ENCODE measurements around the gene NRG3. TPM values are rescaled to one million over a fixed set of nuclear protein-coding genes. Genes with fewer than 3 reads are reported as not detected.

The NRG3 gene
- total and polyA plus RNA-seq, 2 of the 8 experiments (the other 6 are each of a cell fraction or from before 2014, with no cell fraction given) = 4.2 to 5.0 TPM

DNA sequence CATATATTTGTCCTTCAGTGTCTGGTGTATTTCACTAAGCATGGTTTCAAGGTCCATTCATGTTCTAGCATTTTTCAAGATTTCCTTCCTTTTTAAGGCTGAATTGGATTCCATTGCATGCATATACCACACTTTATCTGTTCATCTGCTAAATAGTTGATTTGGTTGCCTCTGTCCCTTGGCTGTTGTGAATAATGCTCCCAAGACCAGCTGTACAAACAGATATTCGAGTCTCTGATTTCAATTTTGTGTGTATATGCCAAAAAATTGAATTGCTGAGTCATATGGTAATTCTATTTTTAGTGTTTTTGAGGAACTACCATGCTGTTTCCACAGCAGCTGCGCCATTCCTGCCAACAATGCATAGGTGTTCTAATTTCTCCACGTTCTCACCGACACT, 216.4 kb downstream of the NRG3 start:
- Histone ChIP-seq H3K14ac (ENCODE audit: insufficient read length) (no peak overlapping the region), H3K9ac (replicated peaks in 1 of 4; ENCODE audit: extremely low read depth in 1 of 4, low read depth in 3 of 4, low read length in 3 of 4) (no peak overlapping the region), H4K5ac (ENCODE audit: insufficient read length, low read depth, low read length) (no peak overlapping the region), H2BK12ac (ENCODE audit: low read depth, low read length) (no peak overlapping the region), H3K9me3 (ENCODE audit: insufficient read depth in 2 of 2, low read depth in 1 of 2, low read length in 1 of 2) (no peaks in the 10 kb centered on the region), H3K79me1 (ENCODE audit: low read depth, low read length) (no peaks in the 10 kb centered on the region), H2BK20ac (ENCODE audit: low read length) (no peak overlapping the region), H4K8ac (ENCODE audit: extremely low read depth, insufficient read depth, low read length) (no peak overlapping the region), H3K27ac (ENCODE audit: low read depth, low read length) (no peak overlapping the region), H3K56ac (replicated peaks; ENCODE audit: insufficient read length, low read depth, low read length) (no peak overlapping the region), H3K79me2 (ENCODE audit: control insufficient read depth in 1 of 2, insufficient read depth in 2 of 2, low read length in 2 of 2) (no peaks in the 10 kb centered on the region; a peak in 1 of 4 replicates), H4K20me1 (replicated peaks in 1 of 2; ENCODE audit: control insufficient read depth in 1 of 2, insufficient read depth in 2 of 2, low read length in 2 of 2) (no peaks in the 10 kb centered on the region), H2AK5ac (ENCODE audit: low read depth, low read length) (no peak overlapping the region), H2BK15ac (ENCODE audit: low read length) (no peak overlapping the region), H2AFZ (ENCODE audit: low read length) (no peak overlapping the region), H3K18ac (ENCODE audit: extremely low read depth, low read length) (no peak overlapping the region), H3K4me2 (ENCODE audit: insufficient read depth in 1 of 2, low read depth in 2 of 2, low read length in 2 of 2) (no peak overlapping the region), H3K4me3 (ENCODE audit: extremely low read depth in 1 of 4, insufficient read depth in 2 of 4, low read depth in 3 of 4, low read length in 4 of 4) (no peak overlapping the region), H3K4me1 (replicated peaks in 1 of 4; ENCODE audit: control insufficient read depth in 3 of 4, insufficient read depth in 4 of 4, low read length in 3 of 4) (peaks cover 0 to 10% (median 3%) of the 10 kb centered on the region in 4 experiments; a peak in 3 of 7 replicates), H3K23me2 (ENCODE audit: low read depth, low read length) (no peaks in the 10 kb centered on the region), H2BK5ac (ENCODE audit: low read depth, low read length) (no peak overlapping the region), H3K27me3 (replicated peaks in 1 of 4; ENCODE audit: control insufficient read depth in 3 of 4, extremely low read depth in 1 of 4, insufficient read depth in 3 of 4, low read length in 3 of 4) (peaks cover 0 to 1% (median 0%) of the 10 kb centered on the region in 4 experiments; a peak in 1 of 7 replicates), H4K91ac (replicated peaks; ENCODE audit: insufficient read length, low read length) (no peak overlapping the region), H3K23ac (ENCODE audit: insufficient read length) (no peak overlapping the region), H2BK120ac (replicated peaks; ENCODE audit: low read depth, low read length) (no peak overlapping the region), H3K36me3 (ENCODE audit: control insufficient read depth in 2 of 4, insufficient read depth in 4 of 4, low read length in 3 of 4) (no peaks in the 10 kb centered on the region), H3K4ac (replicated peaks; ENCODE audit: insufficient read length, low read depth, low read length) (no peak overlapping the region)
- FAIRE-seq = no peak
- TF ChIP-seq RNF2 (IDR thresholded peaks at IDR 0.05; ENCODE audit: borderline replicate concordance, low read depth, low read length, missing control alignments, poor library complexity, severe bottlenecking) = no peak
- 87% methylated on average over 4 of the region's 4 CpGs; no CpG with 5 or more reads in 1 of the 2 experiments for WGBS, 2 experiments (ENCODE audit: extremely low coverage in 1 of 2, insufficient coverage in 1 of 2, insufficient read length in 1 of 2, insufficient replicate concordance in 2 of 2, low coverage in 1 of 2, low lambda C conversion rate in 2 of 2, missing lambda C conversion rate in 1 of 2)
- CTCF ChIA-PET (ENCODE audit: partially characterized antibody) = no interaction called here
- no peak for DNase-seq (ENCODE audit: low read depth in 1 of 2, low spot score in 2 of 2)
- POLR2A ChIA-PET (ENCODE audit: partially characterized antibody) = no interaction called here
